H9 (cell line): ENCODE measurements around the gene AFAP1L2. TPM values are rescaled to one million over a fixed set of nuclear protein-coding genes. Genes with fewer than 3 reads are reported as not detected.

ENCODE experiments used
- DNase-seq: peaks from one replicate; pipeline ENCODE4 v3.0.0-alpha.2; 2017
- H2AFZ ChIP-seq: one replicate; pipeline ENCODE4 v1.6.1; 2013; ENCODE audit warnings: mild to moderate bottlenecking, low read length, control low read depth, moderate library complexity
- H2AK5ac ChIP-seq: 2 replicates; pipeline ENCODE4 v1.6.1; 2013; ENCODE audit warnings: low read length, control low read depth, mixed read lengths; ENCODE audit not compliant: insufficient read length
- H2BK120ac ChIP-seq: one replicate; pipeline ENCODE4 v1.6.1; 2013; ENCODE audit warnings: low read depth, mild to moderate bottlenecking, low read length, control low read depth, inconsistent platforms; ENCODE audit not compliant: poor library complexity, severe bottlenecking
- H2BK12ac ChIP-seq: 2 replicates; pipeline ENCODE4 v1.6.1; 2013; ENCODE audit warnings: low read length, control low read depth, mixed read lengths, low read depth; ENCODE audit not compliant: insufficient read length
- H2BK15ac ChIP-seq: 2 replicates; pipeline ENCODE4 v1.6.1; 2013; ENCODE audit warnings: low read depth, low read length, control low read depth
- H2BK20ac ChIP-seq: one replicate; pipeline ENCODE4 v1.6.1; 2013; ENCODE audit warnings: low read depth, mild to moderate bottlenecking, low read length, control low read depth, inconsistent platforms; ENCODE audit not compliant: poor library complexity, severe bottlenecking
- H2BK5ac ChIP-seq: 2 replicates; pipeline ENCODE4 v1.6.1; 2013; ENCODE audit warnings: low read length, control low read depth, mixed read lengths; ENCODE audit not compliant: insufficient read length
- H3K14ac ChIP-seq: 2 replicates; pipeline ENCODE4 v1.6.1; 2013; ENCODE audit warnings: low read length, control low read depth; ENCODE audit not compliant: insufficient read depth
- H3K18ac ChIP-seq: 2 replicates; pipeline ENCODE4 v1.6.1; 2013; ENCODE audit warnings: low read depth, mild to moderate bottlenecking, mixed read lengths, low read length, control low read depth; ENCODE audit not compliant: insufficient read length
- H3K23ac ChIP-seq: 2 replicates; pipeline ENCODE4 v1.6.1; 2013; ENCODE audit warnings: low read length, control low read depth, mixed read lengths, low read depth; ENCODE audit not compliant: insufficient read length
- H3K23me2 ChIP-seq: 2 replicates; pipeline ENCODE4 v1.6.1; 2013; ENCODE audit warnings: low read depth, mild to moderate bottlenecking, mixed read lengths, low read length, control low read depth; ENCODE audit not compliant: insufficient read length, poor library complexity, severe bottlenecking
- H3K27ac ChIP-seq: 2 replicates; pipeline ENCODE4 v1.5.1; 2013; ENCODE audit warnings: low read length, control low read depth, mixed read lengths, low read depth; ENCODE audit not compliant: insufficient read length
- H3K27me3 ChIP-seq: 2 replicates; pipeline ENCODE4 v1.6.1; 2013; ENCODE audit warnings: low read length, control low read depth, inconsistent platforms; ENCODE audit not compliant: insufficient read depth
- H3K4ac ChIP-seq: 2 replicates; pipeline ENCODE4 v1.6.1; 2013; ENCODE audit warnings: low read depth, mild to moderate bottlenecking, control low read depth, inconsistent platforms, low read length, moderate library complexity
- H3K4me1 ChIP-seq: 2 replicates; pipeline ENCODE4 v1.6.1; 2013; ENCODE audit warnings: low read length, control low read depth, inconsistent platforms; ENCODE audit not compliant: insufficient read depth
- H3K4me2 ChIP-seq: 2 replicates; pipeline ENCODE4 v1.6.1; 2013; ENCODE audit warnings: low read length, control low read depth, mixed read lengths; ENCODE audit not compliant: insufficient read length, insufficient read depth
- H3K56ac ChIP-seq: 2 replicates; pipeline ENCODE4 v1.6.1; 2013; ENCODE audit warnings: low read depth, mild to moderate bottlenecking, mixed read lengths, low read length, control low read depth; ENCODE audit not compliant: insufficient read length
- H3K79me1 ChIP-seq: 2 replicates; pipeline ENCODE4 v1.6.1; 2013; ENCODE audit warnings: low read depth, mild to moderate bottlenecking, moderate library complexity, low read length, control low read depth, inconsistent platforms; ENCODE audit not compliant: insufficient read depth, poor library complexity, severe bottlenecking
- H3K79me2 ChIP-seq: 2 replicates; pipeline ENCODE4 v1.6.1; 2013; ENCODE audit warnings: low read length, control low read depth, inconsistent platforms; ENCODE audit not compliant: insufficient read depth
- H3K9ac ChIP-seq: 2 replicates; pipeline ENCODE4 v1.6.1; 2013; ENCODE audit warnings: low read length, control low read depth, mixed read lengths; ENCODE audit not compliant: insufficient read length; ENCODE audit errors: extremely low read depth
- H3K9me3 ChIP-seq: one replicate; pipeline ENCODE4 v1.6.1; 2013; ENCODE audit warnings: low read depth, low read length, inconsistent platforms; ENCODE audit not compliant: control insufficient read depth
- H3T11ph ChIP-seq: one replicate; pipeline ENCODE4 v1.6.1; 2013; ENCODE audit warnings: mild to moderate bottlenecking, low read length, control low read depth, inconsistent platforms
- H4K20me1 ChIP-seq: one replicate; pipeline ENCODE4 v1.6.1; 2013; ENCODE audit not compliant: control insufficient read depth, insufficient read length, insufficient read depth
- H4K5ac ChIP-seq: 2 replicates; pipeline ENCODE4 v1.6.1; 2013; ENCODE audit warnings: low read depth, mild to moderate bottlenecking, mixed read lengths, low read length, control low read depth; ENCODE audit not compliant: insufficient read length
- H4K8ac ChIP-seq: replicated peaks from 2 replicates; pipeline ENCODE4 v1.6.1; 2013; ENCODE audit warnings: low read length, control low read depth, mixed read lengths, low read depth; ENCODE audit not compliant: insufficient read length
- H4K91ac ChIP-seq: 2 replicates; pipeline ENCODE4 v1.6.1; 2013; ENCODE audit warnings: low read depth, mild to moderate bottlenecking, moderate library complexity, mixed read lengths, low read length, control low read depth; ENCODE audit not compliant: insufficient read length
- H3K27ac Mint-ChIP-seq, 3 experiments: 2 replicates in 2 of 3; 3 replicates in 1 of 3; pipeline ENCODE4 v1.8.0; 2020 to 2021; ENCODE audit warnings: mixed read lengths in 3 of 3, mild to moderate bottlenecking in 1 of 3, moderate library complexity in 1 of 3
- H3K27me3 Mint-ChIP-seq: 2 replicates; pipeline ENCODE4 v1.8.0; 2021; ENCODE audit warnings: low read depth, mild to moderate bottlenecking, moderate library complexity, mixed read lengths
- H3K36me3 Mint-ChIP-seq, 3 experiments: 2 replicates in 2 of 3; 3 replicates in 1 of 3; pipeline ENCODE4 v1.8.0; 2020 to 2021; ENCODE audit warnings: low read depth in 3 of 3, mixed read lengths in 3 of 3; ENCODE audit not compliant: insufficient read depth in 1 of 3
- H3K4me1 Mint-ChIP-seq, 2 experiments: 2 replicates each; pipeline ENCODE4 v1.8.0; 2020; ENCODE audit warnings: mixed read lengths in 2 of 2
- H3K4me3 Mint-ChIP-seq, 2 experiments: 2 replicates in 1 of 2; 3 replicates in 1 of 2; pipeline ENCODE4 v1.8.0; 2020 to 2021; ENCODE audit warnings: mild to moderate bottlenecking in 2 of 2, mixed read lengths in 2 of 2, moderate library complexity in 1 of 2
- H3K9me3 Mint-ChIP-seq, 2 experiments: 2 replicates in 1 of 2; 3 replicates in 1 of 2; pipeline ENCODE4 v1.8.0; 2020; ENCODE audit warnings: mild to moderate bottlenecking in 2 of 2, mixed read lengths in 2 of 2, moderate library complexity in 1 of 2
- WGBS: extraction: QIAGEN DNeasy Blood & Tissue Kit; methylation state at CpG from one replicate; pipeline ENCODE4 v1.1.7; 2013; ENCODE audit warnings: missing lambda C conversion rate, low lambda C conversion rate, mixed read lengths; ENCODE audit not compliant: insufficient read length; ENCODE audit errors: extremely low coverage; 5-methylcytosine and 5-hydroxymethylcytosine counted together
- total RNA-seq: library from RNA; stranded (reverse); gene quantifications from 2 replicates; pipeline ENCODE4 v1.2.1, GENCODE V29; 2021
- TF ChIP-seq, protein P1 (sequence below): fragments of 200-600 bp; sonication (generic); conservative IDR thresholded peaks from 3 replicates; pipeline ENCODE4 v1.8.0; 2021; ENCODE audit warnings: antibody characterized with exemption, mild to moderate bottlenecking

The AFAP1L2 gene
- total RNA-seq, 1 experiment from 2014 or later: 0.77 TPM

DNA sequence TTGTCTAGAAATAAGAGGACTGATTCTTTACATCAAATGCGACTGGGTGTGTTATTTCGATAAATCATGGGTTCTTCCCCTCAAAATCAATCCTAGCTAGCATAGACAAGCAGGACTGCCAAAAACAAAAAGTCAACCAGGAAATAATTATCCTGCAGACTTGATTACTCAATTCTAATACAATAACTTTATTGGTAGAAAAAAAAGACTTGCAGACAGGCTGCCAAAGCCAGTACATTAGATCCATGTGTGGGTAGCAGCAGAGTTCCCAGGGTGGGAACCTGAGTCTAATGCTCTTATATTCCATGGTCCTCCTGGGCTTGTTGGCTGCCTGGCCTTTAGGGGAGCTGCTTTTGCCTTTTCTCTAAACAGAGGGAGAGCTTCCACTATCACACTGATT is 7.8 kb downstream of the AFAP1L2 start:
- Histone ChIP-seq H2BK15ac (no peak overlapping the region), H3K18ac (no peak overlapping the region), H4K91ac (no peak overlapping the region), H4K20me1 (no peaks in the 10 kb centered on the region), H4K5ac (no peak overlapping the region), H2BK12ac (no peak overlapping the region), H3K79me2 (no peaks in the 10 kb centered on the region), H3K23me2 (no peaks in the 10 kb centered on the region), H3K79me1 (no peaks in the 10 kb centered on the region), H3K4me1 (peaks cover 3% of the 10 kb centered on the region; the same call in 1 of the 2 replicates), H2AFZ (no peak overlapping the region), H3K14ac (no peak overlapping the region), H3K9me3 (no peaks in the 10 kb centered on the region), H3K4ac (no peak overlapping the region), H3K27ac (no peak overlapping the region), H3K4me2 (no peak overlapping the region), H2BK20ac (no peak overlapping the region), H2AK5ac (no peak overlapping the region), H2BK120ac (no peak overlapping the region), H3K56ac (no peak overlapping the region), H3K27me3 (no peaks in the 10 kb centered on the region), H3K23ac (no peak overlapping the region), H3K9ac (no peak overlapping the region), H2BK5ac (no peak overlapping the region), H4K8ac (no peak overlapping the region), H3T11ph (no peak overlapping the region)
- peaks cover 9 to 16% of the 10 kb centered on the region in 2 experiments for H3K4me1 Mint-ChIP-seq
- no peaks in the 10 kb centered on the region for H3K9me3 Mint-ChIP-seq
- peaks cover 68% of the 10 kb centered on the region for H3K27me3 Mint-ChIP-seq
- DNase-seq: no peak
- H3K36me3 Mint-ChIP-seq: no peaks in the 10 kb centered on the region
- WGBS: no CpG with 5 or more reads among the region's 2 CpGs
- no peak overlapping the region for H3K27ac Mint-ChIP-seq
- TF ChIP-seq, protein P1, sequence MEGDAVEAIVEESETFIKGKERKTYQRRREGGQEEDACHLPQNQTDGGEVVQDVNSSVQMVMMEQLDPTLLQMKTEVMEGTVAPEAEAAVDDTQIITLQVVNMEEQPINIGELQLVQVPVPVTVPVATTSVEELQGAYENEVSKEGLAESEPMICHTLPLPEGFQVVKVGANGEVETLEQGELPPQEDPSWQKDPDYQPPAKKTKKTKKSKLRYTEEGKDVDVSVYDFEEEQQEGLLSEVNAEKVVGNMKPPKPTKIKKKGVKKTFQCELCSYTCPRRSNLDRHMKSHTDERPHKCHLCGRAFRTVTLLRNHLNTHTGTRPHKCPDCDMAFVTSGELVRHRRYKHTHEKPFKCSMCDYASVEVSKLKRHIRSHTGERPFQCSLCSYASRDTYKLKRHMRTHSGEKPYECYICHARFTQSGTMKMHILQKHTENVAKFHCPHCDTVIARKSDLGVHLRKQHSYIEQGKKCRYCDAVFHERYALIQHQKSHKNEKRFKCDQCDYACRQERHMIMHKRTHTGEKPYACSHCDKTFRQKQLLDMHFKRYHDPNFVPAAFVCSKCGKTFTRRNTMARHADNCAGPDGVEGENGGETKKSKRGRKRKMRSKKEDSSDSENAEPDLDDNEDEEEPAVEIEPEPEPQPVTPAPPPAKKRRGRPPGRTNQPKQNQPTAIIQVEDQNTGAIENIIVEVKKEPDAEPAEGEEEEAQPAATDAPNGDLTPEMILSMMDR: no peak
- no peak overlapping the region for H3K4me3 Mint-ChIP-seq
